Measurements from ENCODE around the gene CYP1A2. TPM values are rescaled to one million over a fixed set of nuclear protein-coding genes. Genes with fewer than 3 reads are reported as not detected.
A peak's percentile ranks its signal among the peaks of the same experiment; 100 is the strongest.
"Not testable (repeated sequence)": the region's sequence is repeated elsewhere in the genome, so short reads cannot be mapped to it uniquely, and the experiment has no call there.

CYP1A2 gene
- total RNA-seq, 4 donors from 2014 or later: 0.37 TPM; not detected in 3

GRCh38 chr15:74782259-74783071 is 33.8 kb downstream of the CYP1A2 start:
- peak; percentile 12 for ATAC-seq (ENCODE audit: low FRiP score)
- TF ChIP-seq CTCF (IDR thresholded peaks at IDR 0.05): no peak
- no peak for DNase-seq (ENCODE audit: low spot score)

DNA sequence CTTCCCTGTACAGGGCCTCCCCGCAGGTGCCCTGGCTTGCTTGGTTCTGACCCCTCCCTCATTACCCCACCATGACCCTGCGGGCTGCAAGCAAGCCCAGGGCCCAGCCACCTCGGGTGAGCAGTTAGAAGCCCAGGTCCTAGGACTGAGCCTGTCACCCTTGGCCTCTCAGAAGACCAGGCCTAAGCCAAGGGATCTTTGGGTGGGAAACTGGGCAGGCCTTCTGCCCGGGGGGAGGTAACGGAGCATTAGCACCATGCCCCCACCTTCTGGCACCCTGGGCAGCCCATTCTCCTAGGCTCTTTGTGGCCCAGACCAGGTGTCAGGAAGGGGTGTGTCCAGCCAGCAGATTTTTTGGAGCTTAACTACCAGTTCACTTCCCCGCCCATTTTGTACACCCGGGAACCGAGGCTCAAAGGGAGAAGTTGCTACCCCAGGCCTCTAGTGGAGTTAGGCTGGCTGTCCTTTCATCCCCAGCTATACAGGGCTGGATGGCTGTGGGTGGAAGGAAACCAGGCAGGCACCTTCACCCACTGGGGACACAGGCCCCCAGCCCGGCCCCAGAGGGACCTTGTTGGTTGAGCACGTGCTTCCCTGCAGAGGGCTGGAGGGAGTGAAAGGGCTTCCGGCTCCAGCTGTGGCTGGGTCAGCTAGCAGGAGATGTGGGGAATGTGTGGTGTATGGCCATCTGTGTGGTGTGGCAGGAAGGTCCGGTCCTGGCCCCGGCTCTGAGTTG is 34.6 kb downstream of the CYP1A2 start:
- no peak for TF ChIP-seq CTCF (IDR thresholded peaks at IDR 0.05)
- ATAC-seq (ENCODE audit: low FRiP score): no peak
- DNase-seq (ENCODE audit: low spot score): no peak

DNA sequence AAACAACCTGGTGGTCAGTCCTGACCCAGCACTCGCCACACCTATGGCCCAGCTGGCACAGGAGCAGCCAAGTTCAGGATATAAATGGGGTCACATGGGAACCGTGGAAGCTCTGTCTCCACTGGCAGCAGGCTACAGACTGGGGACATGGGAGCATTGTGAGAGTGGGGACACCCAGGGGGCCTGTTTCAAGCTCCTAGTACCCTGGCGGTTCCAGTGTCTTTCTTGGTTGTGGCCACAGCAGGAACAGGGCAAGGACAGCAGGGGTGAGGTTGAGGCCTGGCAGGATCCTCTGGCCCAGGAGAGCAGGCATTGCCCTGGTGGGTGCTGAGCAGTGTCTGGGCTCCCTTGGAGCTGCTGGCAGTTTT is 35.1 kb downstream of the CYP1A2 start:
- TF ChIP-seq CTCF (IDR thresholded peaks at IDR 0.05): no peak
- DNase-seq (ENCODE audit: low spot score): no peak
- no peak for ATAC-seq (ENCODE audit: low FRiP score)

- TF ChIP-seq CTCF (IDR thresholded peaks at IDR 0.05): no peak
- no peak for ATAC-seq (ENCODE audit: low FRiP score)
- DNase-seq (ENCODE audit: low spot score): no peak
These were observed 36.0 kb downstream of the CYP1A2 start for GRCh38 chr15:74784426-74785193.

GRCh38 chr15:74785194-74786032 is 36.8 kb downstream of the CYP1A2 start:
- no peak for TF ChIP-seq CTCF (IDR thresholded peaks at IDR 0.05)
- no peak for DNase-seq (ENCODE audit: low spot score)
- no peak for ATAC-seq (ENCODE audit: low FRiP score)

- not testable (repeated sequence) for ATAC-seq (ENCODE audit: low FRiP score); DNase-seq (ENCODE audit: low spot score)
These were observed 37.4 kb downstream of the CYP1A2 start for GRCh38 chr15:74786081-74786480.

Measured in omental fat pad (tissue), 4 donors.